ENCODE data around the gene ATP5F1B.

GRCh38 chr12:56632701-56633467, 12.9 kb downstream of the ATP5F1B start:
- no peak for TF ChIP-seq POLR2A (IDR thresholded peaks at IDR 0.05)
- TF ChIP-seq POLR2AphosphoS5 (IDR thresholded peaks at IDR 0.05) = no peak

All from gastroesophageal sphincter (tissue), 2 donors.